COR-L47 (cell line): ENCODE data around the gene RELA.
A peak's percentile ranks its signal among the peaks of the same experiment; 100 is the strongest.
"Not testable (repeated sequence)": the region's sequence is repeated elsewhere in the genome, so short reads cannot be mapped to it uniquely, and the experiment has no call there.

Source experiments
- DNase-seq: peaks from one replicate; lab custom pipeline; 2025; lab: John Stamatoyannopoulos, UW

Gene RELA

DNA sequence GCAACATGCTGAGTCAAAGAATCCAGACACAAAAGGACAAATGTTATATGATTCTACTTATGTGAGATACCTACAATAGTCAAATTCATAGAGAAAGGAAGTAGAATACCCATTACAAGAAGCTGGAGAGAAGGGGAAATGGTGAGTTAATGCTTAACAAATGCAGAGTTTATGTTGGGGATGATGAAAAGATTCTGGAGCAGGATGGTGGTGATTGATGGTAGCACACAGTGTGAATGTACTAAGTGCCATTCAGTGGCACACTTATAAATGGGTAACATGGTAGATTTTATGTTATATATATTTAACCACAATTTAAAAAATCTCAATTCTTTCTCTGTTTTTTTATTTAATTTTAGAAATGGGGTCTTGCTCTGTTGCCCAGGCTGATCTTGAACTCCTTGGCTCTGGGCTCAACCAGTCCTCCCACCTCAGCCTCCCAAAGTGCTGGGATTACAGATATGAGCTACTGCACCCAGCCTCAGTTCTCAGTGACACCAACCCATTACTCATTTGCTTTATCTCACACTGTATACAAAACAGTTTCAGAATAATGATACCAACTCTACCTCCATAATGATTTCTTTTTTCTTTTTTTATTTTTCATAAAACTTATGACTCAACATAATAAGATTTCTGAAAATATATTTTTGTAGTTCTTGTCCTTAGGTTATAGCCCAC lies 9.6 kb upstream of the RELA start:
- DNase-seq: no peak

DNA sequence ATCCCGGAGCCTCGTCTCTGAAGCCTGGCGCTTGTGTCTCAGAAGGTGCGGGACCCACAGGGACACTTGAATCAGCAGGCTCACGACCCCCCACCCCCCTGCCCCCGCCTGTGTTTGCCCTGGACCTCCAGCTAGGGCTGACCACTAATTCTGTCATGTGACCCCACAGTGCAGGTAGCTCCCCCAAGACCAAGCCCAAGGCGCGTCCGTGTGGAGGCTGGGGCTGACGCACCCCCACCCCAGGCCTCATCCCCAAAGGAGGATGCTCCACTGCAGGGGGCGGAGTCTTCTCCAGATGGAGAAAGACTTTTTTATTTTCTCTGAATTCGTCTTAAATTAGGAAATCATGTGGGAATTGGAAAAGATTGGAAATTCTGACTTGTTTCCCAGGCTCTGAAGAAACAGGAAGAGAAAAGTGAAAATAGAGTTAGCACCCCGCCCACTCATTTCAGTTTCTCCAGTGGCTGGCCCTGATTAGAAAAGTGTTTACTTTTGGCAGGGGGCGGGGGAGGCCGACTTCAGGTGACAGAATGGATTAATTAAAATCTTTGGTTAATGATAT lies 1.0 kb upstream of the RELA start:
- no peak for DNase-seq

- no peak for DNase-seq
Measured at GRCh38 chr11:65662247-65662798, 393 bp downstream of the RELA start.

DNA sequence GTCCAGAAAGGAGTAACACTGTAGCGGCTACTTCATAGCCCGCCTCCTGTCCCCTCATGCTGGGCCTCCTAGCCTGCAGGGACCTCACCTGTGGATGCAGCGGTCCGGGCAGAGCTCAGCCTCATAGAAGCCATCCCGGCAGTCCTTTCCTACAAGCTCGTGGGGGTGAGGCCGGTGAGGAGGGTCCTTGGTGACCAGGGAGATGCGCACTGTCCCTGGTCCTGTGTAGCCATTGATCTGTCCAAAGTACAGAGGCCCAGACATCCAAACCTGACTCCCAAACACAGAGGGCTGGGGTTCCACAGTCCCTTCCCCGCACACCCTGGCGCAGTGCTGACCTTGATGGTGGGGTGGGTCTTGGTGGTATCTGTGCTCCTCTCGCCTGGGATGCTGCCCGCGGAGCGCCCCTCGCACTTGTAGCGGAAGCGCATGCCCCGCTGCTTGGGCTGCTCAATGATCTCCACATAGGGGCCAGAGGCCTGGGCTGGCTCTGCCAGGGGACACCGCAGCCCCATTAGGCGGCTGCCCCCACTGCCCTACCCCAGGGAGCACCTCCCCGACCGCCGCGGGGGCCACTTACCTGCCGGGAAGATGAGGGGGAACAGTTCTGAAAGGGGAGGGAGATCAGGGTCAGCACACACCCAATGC lies 993 bp downstream of the RELA start:
- no peak for DNase-seq

DNA sequence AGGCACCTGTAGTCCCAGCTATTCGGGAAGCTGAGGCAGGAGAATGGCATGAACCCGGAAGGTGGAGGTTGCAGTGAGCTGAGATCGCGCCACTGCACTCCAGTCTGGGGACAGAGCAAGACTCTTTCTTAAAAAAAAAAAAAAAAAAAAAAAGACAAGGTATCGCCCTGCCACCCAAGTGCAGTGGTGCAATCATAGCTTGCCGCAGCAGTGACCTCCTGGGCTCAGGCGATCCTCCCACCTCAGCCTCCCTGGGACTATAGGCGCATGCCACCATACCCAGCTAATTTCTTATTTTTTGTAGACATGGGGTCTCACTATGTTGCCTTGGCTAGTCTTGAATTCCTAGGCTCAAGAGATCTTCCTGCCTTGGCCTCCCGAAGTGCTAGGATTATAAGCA lies 1.8 kb downstream of the RELA start:
- DNase-seq: not testable (repeated sequence)

DNA sequence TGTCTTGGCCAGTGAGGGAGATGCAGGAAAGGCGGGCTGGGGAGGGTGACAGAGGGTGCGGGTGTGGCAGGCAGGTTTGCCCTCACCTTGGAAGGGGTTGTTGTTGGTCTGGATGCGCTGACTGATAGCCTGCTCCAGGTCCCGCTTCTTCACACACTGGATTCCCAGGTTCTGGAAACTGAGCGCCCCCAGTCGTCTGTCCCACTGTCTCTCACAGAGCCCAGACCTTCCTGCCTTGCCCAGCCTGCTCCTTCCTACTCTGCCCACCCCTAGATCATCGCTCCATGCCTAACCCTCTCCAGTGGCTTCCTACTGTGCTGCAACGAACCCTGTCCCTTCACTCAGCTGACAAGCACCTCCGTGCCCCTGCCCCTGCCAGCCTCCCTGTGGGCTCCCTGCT lies 2.7 kb downstream of the RELA start:
- DNase-seq: no peak

GRCh38 chr11:65658174-65659021 lies 4.3 kb downstream of the RELA start:
- no peak for DNase-seq

GRCh38 chr11:65657426-65657825 lies 5.3 kb downstream of the RELA start:
- DNase-seq: no peak

- no peak for DNase-seq
Measured at GRCh38 chr11:65655570-65656332, 7.0 kb downstream of the RELA start.

- DNase-seq: no peak
Measured at GRCh38 chr11:65654375-65655349, 8.1 kb downstream of the RELA start.

DNA sequence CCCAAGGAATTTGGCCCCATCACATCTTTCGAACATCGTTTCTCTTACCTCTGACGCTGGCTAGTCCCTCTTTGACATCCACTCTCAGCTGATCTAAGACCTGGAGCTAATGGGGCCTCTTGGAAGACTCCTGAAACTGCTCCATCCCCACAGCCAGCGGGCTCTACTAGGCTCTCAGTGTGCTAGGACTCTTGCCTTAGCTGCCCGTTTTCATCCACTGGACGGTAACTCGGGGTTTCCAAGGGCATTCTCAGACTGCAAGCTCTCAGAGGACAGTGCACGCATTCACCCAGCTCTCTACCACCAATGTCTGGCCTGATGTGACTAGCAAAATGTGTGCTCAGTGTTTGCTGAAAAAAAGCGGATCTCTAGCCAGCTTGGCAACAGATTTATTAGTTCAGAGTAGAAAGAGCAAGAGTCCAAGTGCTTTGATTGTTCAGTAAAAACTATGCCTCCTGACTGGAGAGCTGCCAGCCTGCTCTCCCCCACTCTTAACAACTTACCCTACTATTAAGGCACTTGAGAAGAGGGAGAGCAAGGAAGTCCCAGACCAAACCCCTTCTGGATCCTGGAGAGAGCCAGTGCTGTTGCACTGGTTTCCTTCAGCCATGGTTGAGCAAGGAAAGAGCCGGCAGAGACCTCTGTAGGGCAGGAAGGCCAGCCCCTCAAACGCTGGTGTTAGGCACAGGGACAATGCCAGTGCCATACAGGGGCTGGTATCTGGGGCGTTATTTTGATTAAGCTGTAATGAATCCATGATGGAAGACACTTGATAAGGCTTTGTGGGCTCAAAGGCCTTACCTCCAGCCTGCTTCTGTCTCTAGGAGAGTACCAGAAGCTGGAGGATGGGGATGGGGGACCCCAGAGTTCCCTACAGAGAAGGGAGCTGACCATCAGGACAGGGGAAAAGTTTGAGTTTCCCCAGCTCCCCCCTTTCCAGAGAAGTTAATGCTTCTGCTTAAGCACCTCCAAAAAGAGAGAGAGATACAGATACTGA lies 9.2 kb downstream of the RELA start:
- DNase-seq: no peak

DNA sequence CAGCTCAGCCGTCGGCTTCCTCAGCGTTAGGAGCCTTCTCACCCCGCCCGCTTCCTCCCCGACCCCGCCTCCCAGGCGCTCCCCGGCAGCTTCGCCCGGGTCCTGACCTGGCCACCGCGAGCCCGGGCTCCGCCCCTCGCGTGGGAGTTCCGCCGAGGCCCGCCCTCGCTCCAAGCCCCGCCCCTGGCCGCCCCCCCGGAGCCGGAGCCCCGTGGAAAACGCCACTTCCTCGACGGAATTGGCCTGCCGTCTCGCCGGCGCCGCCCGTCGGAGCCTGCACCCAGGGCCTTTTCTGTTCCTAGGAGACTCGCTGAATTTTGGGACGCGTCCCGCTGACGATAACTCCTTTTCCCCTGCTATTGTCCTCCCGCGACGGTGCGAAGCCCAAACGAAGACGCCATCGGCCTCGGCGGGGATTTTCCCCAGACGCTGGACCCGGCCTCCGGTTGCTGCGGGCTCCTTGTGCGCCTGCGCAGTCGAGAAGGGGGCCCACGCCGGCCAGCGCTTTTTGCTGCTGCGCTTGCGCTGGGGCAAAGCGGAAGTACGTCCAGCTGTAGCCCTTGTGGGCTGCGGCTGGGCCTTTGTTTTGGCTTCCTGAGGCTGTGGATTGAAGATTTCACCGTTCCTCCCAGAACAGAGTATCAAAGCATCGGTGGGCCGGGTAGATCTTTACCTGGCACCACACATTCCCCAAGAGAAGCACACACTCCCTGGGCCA lies 10.0 kb downstream of the RELA start:
- DNase-seq: peak; percentile 90

DNA sequence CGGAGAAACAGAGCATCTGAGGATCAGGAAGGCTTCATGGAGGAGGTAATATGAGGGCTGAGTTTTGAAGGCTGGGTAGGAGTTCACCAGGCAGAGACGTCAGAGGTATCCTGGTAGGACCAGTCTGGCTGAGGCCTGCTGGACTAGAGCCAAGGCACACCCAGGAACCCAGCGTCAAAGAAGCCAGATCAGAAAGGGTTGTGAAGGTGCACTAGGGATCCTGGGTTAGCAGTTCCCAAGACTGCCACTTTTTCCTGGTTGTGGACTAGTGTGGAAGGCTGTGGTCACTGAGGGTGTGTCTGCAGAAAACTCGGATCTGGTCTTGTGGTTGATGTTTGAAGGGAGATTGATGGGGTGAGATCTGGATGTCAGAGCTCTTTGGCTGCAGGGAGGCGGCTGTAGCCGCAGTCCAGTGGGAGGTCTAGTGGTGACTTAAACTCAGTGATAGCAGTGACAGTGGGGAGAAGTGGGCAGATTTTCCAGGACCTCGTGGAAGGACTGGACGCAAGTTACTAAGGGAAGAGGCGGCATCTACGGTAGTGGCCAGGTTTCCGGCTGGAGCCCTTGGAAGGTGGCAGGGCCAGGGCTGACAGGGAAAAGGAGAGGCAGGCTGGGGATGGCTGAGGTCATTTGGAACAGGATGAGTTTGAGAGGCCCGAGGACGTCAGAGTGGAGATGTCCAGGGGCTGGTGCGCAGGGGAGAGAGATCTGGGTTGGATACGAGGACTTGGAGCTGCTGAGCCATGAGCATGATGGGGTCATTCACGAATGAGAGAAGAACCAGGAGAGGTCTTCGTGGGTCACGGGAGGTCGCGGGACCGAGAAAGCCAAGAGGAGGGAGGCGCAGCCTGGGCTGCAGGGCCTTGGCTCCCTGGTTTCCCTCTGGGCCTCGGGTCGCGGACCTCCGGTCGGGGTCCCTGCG lies 10.9 kb downstream of the RELA start:
- no peak for DNase-seq

DNA sequence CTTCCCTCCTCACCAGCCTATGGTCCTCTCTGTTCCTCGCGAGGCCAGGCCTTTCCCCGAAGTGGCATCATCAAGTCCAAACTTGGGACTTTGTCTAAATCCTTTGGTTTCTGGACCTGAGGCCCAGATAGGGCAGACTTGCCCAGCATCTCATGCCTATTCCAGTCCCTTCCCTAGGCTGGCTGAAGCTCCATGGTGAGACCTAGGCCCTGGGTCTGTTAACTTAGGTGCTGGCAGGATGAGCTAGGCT lies 11.5 kb downstream of the RELA start:
- DNase-seq: no peak

GRCh38 chr11:65650547-65651338 lies 12.0 kb downstream of the RELA start:
- no peak for DNase-seq

GRCh38 chr11:65649656-65650546 lies 12.8 kb downstream of the RELA start:
- no peak for DNase-seq
